ENCODE results near the gene IGFBP3.

DNA sequence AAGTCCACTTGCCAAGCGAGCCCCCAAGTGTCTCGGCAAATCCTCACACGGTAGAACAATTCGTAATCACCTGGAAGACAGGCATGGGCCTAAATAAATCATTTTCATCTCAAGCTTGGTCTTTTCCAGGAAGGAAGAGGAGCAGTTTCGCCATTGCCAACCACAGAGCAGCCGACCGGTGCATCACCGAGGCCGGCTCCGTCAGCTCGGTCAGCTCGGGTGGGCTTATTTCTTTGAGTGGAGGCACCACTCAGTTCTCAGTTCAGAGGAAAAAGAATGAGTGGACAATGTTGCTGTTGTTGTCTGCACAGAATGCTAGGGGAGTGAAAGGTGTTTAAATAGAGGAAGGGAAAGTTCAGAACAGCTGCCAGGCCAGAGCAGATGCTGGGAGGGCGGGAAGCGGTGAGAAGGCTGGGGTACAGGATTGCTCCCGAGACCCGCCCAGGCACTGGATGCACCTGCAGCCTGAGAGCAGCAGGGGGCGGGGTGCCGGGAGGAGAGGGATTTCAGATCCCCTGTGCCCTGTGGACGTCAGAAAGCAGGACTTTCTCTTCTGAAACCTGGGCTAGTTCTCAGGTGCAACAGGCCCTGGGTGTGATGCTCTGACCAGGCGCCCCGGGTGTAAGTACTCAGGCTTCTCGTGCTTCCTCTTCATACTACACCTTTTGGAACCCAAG is 17.7 kb upstream of the IGFBP3 start:
- TF ChIP-seq, protein P1, sequence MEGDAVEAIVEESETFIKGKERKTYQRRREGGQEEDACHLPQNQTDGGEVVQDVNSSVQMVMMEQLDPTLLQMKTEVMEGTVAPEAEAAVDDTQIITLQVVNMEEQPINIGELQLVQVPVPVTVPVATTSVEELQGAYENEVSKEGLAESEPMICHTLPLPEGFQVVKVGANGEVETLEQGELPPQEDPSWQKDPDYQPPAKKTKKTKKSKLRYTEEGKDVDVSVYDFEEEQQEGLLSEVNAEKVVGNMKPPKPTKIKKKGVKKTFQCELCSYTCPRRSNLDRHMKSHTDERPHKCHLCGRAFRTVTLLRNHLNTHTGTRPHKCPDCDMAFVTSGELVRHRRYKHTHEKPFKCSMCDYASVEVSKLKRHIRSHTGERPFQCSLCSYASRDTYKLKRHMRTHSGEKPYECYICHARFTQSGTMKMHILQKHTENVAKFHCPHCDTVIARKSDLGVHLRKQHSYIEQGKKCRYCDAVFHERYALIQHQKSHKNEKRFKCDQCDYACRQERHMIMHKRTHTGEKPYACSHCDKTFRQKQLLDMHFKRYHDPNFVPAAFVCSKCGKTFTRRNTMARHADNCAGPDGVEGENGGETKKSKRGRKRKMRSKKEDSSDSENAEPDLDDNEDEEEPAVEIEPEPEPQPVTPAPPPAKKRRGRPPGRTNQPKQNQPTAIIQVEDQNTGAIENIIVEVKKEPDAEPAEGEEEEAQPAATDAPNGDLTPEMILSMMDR (conservative IDR thresholded peaks at IDR 0.05; ENCODE audit: low read depth in 2 of 2) = peak; percentile 56 to 73
- TF ChIP-seq POLR2AphosphoS5 (IDR thresholded peaks at IDR 0.05; ENCODE audit: low read depth) = no peak
- TF ChIP-seq, protein P2, sequence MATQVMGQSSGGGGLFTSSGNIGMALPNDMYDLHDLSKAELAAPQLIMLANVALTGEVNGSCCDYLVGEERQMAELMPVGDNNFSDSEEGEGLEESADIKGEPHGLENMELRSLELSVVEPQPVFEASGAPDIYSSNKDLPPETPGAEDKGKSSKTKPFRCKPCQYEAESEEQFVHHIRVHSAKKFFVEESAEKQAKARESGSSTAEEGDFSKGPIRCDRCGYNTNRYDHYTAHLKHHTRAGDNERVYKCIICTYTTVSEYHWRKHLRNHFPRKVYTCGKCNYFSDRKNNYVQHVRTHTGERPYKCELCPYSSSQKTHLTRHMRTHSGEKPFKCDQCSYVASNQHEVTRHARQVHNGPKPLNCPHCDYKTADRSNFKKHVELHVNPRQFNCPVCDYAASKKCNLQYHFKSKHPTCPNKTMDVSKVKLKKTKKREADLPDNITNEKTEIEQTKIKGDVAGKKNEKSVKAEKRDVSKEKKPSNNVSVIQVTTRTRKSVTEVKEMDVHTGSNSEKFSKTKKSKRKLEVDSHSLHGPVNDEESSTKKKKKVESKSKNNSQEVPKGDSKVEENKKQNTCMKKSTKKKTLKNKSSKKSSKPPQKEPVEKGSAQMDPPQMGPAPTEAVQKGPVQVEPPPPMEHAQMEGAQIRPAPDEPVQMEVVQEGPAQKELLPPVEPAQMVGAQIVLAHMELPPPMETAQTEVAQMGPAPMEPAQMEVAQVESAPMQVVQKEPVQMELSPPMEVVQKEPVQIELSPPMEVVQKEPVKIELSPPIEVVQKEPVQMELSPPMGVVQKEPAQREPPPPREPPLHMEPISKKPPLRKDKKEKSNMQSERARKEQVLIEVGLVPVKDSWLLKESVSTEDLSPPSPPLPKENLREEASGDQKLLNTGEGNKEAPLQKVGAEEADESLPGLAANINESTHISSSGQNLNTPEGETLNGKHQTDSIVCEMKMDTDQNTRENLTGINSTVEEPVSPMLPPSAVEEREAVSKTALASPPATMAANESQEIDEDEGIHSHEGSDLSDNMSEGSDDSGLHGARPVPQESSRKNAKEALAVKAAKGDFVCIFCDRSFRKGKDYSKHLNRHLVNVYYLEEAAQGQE (IDR thresholded peaks at IDR 0.05; ENCODE audit: unreplicated experiment) = no peak

Measured in GM23338 (cell line).